Activated T-helper 1 cell treated with anti-CD3 and anti-CD28 coated beads, Interleukin-12 subunit alpha, Interleukin-12 subunit beta, Interleukin-2, Interleukin-4 antibody, amounts not matched to agents 30 ng/mL and 10 ng/mL and 1 ng/mL, durations not matched to agents 14 hours and 24 hours and 36 hours (primary cell): ENCODE data around the gene MGAT4B. TPM values are rescaled to one million over a fixed set of nuclear protein-coding genes. Genes with fewer than 3 reads are reported as not detected.
"Not testable (repeated sequence)": the region's sequence is repeated elsewhere in the genome, so short reads cannot be mapped to it uniquely, and the experiment has no call there.

ENCODE experiments used
- DNase-seq: peaks from one replicate; pipeline ENCODE4 v3.0.0; 2021; ENCODE audit warnings: low spot score
- H3K27ac Mint-ChIP-seq: one replicate; pipeline ENCODE4 v1.8.0; 2021; ENCODE audit warnings: mild to moderate bottlenecking, mixed read lengths
- H3K27me3 Mint-ChIP-seq: one replicate; pipeline ENCODE4 v1.8.0; 2022; ENCODE audit warnings: mild to moderate bottlenecking, moderate library complexity, mixed read lengths; ENCODE audit not compliant: insufficient read depth
- H3K36me3 Mint-ChIP-seq: one replicate; pipeline ENCODE4 v1.8.0; 2021; ENCODE audit warnings: low read depth, mixed read lengths
- H3K4me1 Mint-ChIP-seq: one replicate; pipeline ENCODE4 v1.8.0; 2021; ENCODE audit warnings: low read depth, mixed read lengths
- H3K4me3 Mint-ChIP-seq: one replicate; pipeline ENCODE4 v1.8.0; 2021; ENCODE audit warnings: mild to moderate bottlenecking, moderate library complexity, mixed read lengths
- H3K9me3 Mint-ChIP-seq: one replicate; pipeline ENCODE4 v1.8.0; 2021; ENCODE audit warnings: mixed read lengths
- intact Hi-C: fragments of 100-400 bp; cut with micrococcal nuclease; formaldehyde crosslinking; loops from one replicate; pipeline ENCODE4 v1.15.1; 2024
- total RNA-seq: library from RNA; stranded (reverse); gene quantifications from 2 replicates; pipeline ENCODE4 v1.2.3, GENCODE V29; 2022

The MGAT4B gene
- total RNA-seq, 1 donor from 2014 or later: 124 TPM

DNA sequence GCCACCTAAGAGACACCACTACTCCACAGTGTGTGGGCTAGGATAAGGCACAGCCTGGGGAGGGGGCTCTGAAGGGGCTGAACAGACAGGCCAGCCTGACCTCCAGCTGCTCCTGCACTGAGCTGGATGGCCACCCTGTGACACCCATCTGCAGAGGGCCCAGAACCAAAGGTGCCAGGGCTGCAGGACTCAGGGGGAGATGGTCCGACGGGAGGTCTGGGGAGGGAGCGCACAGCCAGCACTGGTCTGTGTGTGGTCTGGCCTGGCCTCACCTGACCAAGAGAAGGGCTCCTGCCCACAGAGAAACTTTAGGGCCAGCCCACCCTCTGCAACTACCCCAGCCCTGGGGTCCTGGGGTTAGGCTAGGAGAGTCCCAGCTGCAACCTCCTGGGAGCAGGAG lies 12.1 kb downstream of the MGAT4B start:
- Mint-ChIP-seq H3K4me1 (peaks cover 8% of the 10 kb centered on the region), H3K27ac (no peak overlapping the region), H3K9me3 (no peaks in the 10 kb centered on the region), H3K4me3 (peak overlapping the region; percentile 59), H3K36me3 (peaks cover 9% of the 10 kb centered on the region), H3K27me3 (no peaks in the 10 kb centered on the region)
- DNase-seq: no peak
- intact Hi-C loops: no loop called here

DNA sequence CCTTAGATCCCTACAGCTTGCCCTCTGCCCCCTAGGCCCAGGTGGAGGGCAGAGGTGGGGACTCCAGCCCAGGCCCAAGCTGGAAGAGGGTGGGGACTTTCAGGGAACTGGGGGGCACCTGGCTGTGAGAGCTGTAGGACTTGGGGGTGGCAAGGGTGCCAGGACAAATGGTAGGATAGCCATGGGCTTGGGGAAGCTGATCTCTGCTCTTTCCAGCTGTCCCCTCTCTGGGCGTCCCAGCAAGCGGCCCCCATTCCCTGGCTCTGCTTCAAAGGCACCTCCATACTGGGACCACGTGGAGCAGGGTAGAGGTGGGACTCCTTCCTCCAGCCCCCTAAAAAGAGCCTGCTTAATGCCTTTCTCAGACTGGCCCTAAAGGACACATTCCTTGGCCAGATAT lies 12.5 kb downstream of the MGAT4B start:
- Mint-ChIP-seq H3K4me1 (peaks cover 8% of the 10 kb centered on the region), H3K9me3 (no peaks in the 10 kb centered on the region), H3K27me3 (no peaks in the 10 kb centered on the region), H3K4me3 (peak overlapping the region; percentile 59), H3K36me3 (peaks cover 5% of the 10 kb centered on the region), H3K27ac (no peak overlapping the region)
- intact Hi-C loops: no loop called here
- DNase-seq: no peak

DNA sequence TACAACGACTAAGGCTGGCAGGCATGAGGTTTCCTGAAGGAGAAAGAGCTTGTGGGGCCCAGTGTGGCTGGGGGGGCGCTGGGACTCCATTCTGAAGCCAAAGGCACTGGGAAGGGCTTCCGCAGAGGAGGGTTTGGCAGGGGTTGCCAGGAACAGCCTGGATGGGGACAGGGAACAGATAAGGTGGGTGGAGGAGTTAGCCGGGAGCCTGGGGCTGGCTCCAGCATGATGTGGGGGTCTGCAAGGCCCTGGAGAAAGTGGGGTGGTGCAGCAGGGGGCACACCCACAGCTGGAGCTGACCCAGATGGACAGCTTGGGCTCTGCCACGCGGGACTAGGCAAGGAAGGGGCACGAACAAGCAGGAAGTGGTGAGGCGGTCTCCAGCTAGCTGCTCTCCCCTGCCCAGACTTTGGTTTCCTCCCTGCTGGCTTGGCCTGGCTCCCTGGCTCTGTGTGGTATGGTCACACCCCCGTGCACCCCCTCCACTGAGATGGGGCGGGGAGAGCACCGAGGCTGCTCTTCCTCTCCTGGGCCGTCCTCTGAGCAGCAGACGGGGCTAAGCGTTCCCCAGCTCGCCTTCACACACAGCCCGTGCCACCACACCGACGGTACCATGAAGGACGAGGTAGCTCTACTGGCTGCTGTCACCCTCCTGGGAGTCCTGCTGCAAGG lies 13.1 kb downstream of the MGAT4B start, which contains the start of gene LTC4S:
LTC4S (plus strand) TSS at position 519 of the 672 bp plus-strand sequence; CDS start at position 614, 95 bp downstream.
- Mint-ChIP-seq H3K27ac (no peak within 1 kb of the TSS), H3K4me1 (peaks cover 8% of the 10 kb centered on the region), H3K9me3 (no peaks in the 10 kb centered on the region), H3K27me3 (no peaks in the 10 kb centered on the region), H3K4me3 (peak within 1 kb of the TSS; percentile 59), H3K36me3 (peaks cover 4% of the 10 kb centered on the region)
- intact Hi-C loops: no loop called here
- no peak for DNase-seq

DNA sequence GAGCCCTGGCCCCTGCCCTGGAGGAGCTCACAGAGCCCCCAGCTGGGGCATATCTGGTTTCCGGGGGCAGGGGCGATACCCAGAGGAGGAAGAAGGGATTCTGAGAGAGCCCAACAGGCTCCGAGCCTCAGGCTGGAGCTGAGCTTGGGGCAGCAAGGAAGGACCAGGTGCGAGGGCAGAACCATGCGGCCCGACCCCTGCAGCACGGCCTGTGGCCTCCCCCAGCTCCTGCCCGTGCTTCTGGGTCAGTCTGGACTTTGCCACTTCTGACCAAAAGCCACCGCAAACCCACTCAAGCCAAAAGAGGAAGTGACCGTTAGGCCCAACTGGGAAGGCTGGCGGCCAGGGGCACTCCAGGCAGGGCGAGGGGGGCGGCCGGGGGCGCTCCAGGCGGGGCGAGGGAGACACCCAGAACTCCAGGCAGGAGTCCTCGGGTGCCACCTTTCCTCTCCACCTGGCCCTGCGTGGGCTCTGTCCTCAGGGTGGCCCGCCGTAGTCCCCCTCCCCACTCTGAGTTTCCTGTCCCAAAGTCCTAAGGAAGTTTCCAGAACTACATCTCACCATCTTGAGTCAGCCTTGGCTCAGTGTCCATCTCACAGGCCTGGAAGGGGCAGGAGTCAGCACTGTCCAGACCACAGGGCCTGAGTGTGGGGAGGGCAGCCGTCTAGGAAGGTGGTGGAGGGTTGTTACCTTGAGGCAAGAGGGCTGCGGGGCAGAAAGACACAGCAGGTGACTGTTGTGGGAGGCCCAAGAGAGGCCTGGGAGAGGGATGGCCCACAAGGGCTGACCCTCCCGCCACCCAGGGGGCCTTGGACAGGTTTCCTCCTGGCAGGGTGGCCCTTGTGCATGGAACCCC lies 13.8 kb downstream of the MGAT4B start:
- peak overlapping the region; percentile 45 for H3K4me3 Mint-ChIP-seq
- no peak for DNase-seq
- H3K9me3 Mint-ChIP-seq: no peaks in the 10 kb centered on the region
- H3K4me1 Mint-ChIP-seq: peaks cover 8% of the 10 kb centered on the region
- intact Hi-C loops: no loop called here
- H3K27me3 Mint-ChIP-seq: no peaks in the 10 kb centered on the region
- H3K36me3 Mint-ChIP-seq: peaks cover 4% of the 10 kb centered on the region
- H3K27ac Mint-ChIP-seq: no peak overlapping the region

DNA sequence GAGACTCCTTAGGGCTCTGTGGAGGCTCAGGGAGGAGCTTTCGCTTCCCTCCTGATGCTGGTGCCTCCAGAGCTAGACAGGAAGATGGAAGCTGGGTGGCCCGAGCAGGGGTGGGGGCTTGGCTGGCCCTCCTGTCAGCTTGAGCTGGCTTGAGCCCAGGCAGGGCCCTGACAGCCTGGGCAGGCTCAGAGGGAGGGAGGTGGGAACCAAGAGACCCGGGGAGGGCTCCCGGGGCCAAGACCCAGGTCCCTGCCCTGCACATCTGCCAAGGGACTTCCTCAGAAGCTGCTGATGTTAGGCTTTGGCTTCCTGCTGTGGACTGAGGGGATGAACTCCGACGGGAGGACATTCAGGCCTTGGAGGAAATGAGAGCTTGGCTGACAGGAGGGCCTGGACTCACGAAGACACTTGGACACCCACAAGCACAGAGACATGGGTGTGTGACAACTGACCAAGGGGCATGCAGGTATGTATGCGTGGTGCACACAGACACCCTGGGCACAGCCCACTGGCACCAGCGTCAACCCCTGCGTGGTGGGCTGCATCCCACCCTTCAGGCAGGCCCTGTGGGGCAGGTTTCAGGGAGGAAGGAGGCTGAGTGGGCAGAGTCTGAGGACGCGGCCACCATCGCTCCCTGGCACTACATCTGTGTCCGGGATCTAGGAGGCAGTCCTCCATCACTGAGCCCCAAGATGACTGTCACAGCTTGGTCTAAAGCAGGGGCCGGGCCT lies 14.6 kb downstream of the MGAT4B start:
- intact Hi-C loops: no loop called here
- peaks cover 4% of the 10 kb centered on the region for H3K36me3 Mint-ChIP-seq
- no peaks in the 10 kb centered on the region for H3K9me3 Mint-ChIP-seq
- no peak overlapping the region for H3K4me3 Mint-ChIP-seq
- no peaks in the 10 kb centered on the region for H3K27me3 Mint-ChIP-seq
- no peak overlapping the region for H3K27ac Mint-ChIP-seq
- no peak for DNase-seq
- peaks cover 8% of the 10 kb centered on the region for H3K4me1 Mint-ChIP-seq

DNA sequence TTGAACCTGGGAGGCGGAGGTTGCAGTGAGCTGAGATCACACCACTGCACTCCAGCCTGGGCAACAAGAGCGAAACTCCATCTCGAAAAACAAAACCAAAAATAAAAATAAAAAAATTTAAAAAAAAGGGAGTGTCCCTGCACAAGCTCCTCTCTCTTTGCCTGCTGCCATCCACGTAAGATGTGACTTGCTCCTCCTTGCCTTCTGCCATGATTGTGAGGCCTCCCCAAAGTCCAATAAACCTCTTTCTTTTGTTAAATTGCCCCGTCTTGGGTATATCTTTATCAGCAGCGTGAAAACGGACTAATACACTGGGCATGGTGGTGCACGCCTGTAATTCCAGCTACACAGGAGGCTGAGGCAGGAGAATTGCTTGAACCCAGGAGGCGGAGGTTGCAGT lies 17.4 kb downstream of the MGAT4B start:
- H3K36me3 Mint-ChIP-seq, H3K4me1 Mint-ChIP-seq, intact Hi-C loops, H3K4me3 Mint-ChIP-seq, H3K27me3 Mint-ChIP-seq, DNase-seq, H3K27ac Mint-ChIP-seq, H3K9me3 Mint-ChIP-seq: not testable (repeated sequence)

DNA sequence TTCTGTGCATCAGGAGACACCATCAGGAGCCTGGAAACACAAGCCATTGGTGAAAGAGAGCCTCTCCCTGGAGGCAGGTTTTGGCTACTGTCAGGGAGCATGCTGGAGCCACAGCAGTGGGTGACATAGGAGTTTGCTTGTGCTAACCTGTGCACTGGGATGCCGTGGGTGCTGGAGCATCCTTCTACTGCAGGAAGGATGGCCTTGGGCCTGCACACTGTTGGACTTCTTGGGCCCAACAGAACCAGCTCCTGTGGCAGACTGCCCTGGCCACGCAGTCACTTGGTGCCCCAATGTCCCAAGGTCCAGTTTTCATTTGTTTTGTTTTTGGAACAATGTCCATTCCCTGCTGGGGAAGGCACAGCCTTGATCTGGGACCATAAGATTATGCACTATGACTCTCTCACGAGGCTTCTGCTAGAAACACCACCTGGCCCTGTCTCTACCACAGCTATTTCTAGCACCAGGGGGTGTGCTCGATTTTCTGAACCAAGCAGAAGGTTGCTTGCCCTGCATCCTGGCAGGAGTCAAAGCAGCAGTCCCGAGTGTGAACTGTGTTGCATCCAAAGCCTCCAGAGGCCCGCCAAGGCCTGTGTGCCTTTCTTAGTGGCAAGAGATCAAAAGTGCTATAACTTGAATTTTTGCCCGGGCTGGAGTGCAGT lies 18.3 kb downstream of the MGAT4B start:
- Mint-ChIP-seq H3K4me1 (peaks cover under 1% of the 10 kb centered on the region), H3K27ac (no peak overlapping the region), H3K27me3 (no peaks in the 10 kb centered on the region), H3K4me3 (no peak overlapping the region), H3K9me3 (no peaks in the 10 kb centered on the region), H3K36me3 (no peaks in the 10 kb centered on the region)
- no peak for DNase-seq
- intact Hi-C loops: no loop called here

DNA sequence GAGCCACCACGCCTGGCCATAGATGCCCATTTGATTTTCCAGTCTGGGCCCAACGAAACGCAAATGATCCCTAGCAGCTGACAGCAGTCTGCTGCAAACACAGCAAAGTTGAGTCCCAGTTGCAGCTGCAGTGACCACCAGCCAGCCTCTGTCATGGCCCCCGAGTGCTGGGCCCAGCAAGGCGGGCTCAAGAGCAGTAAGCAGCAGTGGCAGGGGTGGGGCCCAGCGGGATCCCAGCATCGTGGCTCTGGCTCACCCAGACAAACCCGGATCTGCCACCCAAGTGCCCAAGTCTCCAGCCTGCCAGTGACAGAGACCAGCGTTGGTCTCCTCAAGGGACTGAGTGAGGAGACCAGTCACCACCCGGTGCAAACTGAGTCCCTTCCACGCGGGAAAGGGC lies 19.8 kb downstream of the MGAT4B start:
- intact Hi-C loops: no loop called here
- Mint-ChIP-seq H3K36me3 (no peaks in the 10 kb centered on the region), H3K4me1 (no peaks in the 10 kb centered on the region), H3K27ac (no peak overlapping the region), H3K9me3 (no peaks in the 10 kb centered on the region), H3K27me3 (no peaks in the 10 kb centered on the region), H3K4me3 (no peak overlapping the region)
- no peak for DNase-seq

DNA sequence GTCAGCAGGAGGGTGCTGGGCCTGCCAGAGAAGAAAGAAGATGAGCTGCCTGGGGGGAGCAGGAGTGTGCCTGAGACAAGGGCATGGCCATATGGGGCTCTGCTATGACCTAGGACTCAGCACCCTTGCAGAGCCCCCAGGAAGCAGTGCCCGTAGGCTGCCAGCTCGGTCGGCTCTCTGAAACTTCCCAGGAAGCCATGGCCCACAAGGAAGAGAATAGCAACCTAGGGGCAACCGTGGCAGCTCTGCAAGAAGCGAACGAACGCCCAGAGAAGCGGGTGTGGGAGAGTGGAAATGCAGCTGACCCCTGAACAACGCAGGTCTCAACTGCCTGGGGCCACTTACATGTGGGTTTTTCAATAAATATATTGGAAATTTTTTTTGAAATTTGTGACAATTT lies 23.5 kb downstream of the MGAT4B start:
- H3K36me3 Mint-ChIP-seq: peaks cover 11% of the 10 kb centered on the region
- H3K27ac Mint-ChIP-seq: no peak overlapping the region
- intact Hi-C loops: no loop called here
- H3K4me3 Mint-ChIP-seq: no peak overlapping the region
- no peaks in the 10 kb centered on the region for H3K27me3 Mint-ChIP-seq
- DNase-seq: no peak
- no peaks in the 10 kb centered on the region for H3K4me1 Mint-ChIP-seq
- H3K9me3 Mint-ChIP-seq: no peaks in the 10 kb centered on the region

DNA sequence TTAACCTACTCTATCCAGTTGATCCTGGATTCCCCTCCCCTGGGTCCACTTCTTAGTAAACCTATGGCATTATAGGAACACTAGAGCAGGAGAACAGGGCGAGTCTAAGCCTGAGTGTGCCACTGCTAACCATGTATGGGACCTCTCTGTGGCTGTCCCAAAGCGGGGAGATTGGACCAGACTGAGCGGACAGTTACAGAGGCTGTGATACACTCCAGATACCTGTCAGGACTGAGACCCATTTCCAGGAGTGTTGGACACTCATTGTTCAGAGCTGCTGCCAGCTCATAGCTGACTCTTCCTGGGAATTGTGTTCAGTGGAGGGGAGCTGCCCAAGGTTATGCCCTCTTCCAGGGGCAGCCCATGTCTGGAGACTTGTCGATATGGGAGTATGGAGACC lies 24.8 kb downstream of the MGAT4B start:
- Mint-ChIP-seq H3K4me1 (no peaks in the 10 kb centered on the region), H3K36me3 (peaks cover 17% of the 10 kb centered on the region), H3K4me3 (no peak overlapping the region), H3K27me3 (no peaks in the 10 kb centered on the region), H3K9me3 (no peaks in the 10 kb centered on the region), H3K27ac (no peak overlapping the region)
- no peak for DNase-seq
- intact Hi-C loops: no loop called here

GRCh38 chr5:179780362-179780761 lies 26.3 kb downstream of the MGAT4B start:
- no peak for DNase-seq
- no peaks in the 10 kb centered on the region for H3K4me1 Mint-ChIP-seq
- H3K27me3 Mint-ChIP-seq: no peaks in the 10 kb centered on the region
- peaks cover 19% of the 10 kb centered on the region for H3K36me3 Mint-ChIP-seq
- H3K27ac Mint-ChIP-seq: no peak overlapping the region
- intact Hi-C loops: no loop called here
- no peak overlapping the region for H3K4me3 Mint-ChIP-seq
- no peaks in the 10 kb centered on the region for H3K9me3 Mint-ChIP-seq

DNA sequence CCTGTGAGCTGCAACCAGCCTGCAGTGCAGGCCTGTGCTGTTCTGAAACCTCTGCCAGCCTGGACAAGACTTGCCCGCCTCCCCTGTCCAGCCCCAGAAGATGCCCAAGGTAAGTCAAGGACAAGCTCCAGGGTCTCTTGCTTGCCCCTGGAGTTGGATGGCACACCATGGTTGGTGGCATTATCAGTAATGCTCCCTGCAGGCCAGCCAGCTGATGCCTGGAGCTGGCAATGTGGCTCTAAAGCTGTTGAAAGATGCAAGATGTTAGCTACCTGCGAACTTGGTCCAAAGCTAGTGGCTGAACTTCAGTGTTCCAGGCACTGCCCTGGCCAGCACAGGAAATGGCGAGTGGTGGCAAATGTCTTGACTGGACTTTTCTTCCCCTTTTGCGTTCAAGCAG lies 26.8 kb downstream of the MGAT4B start:
- Mint-ChIP-seq H3K27me3 (no peaks in the 10 kb centered on the region), H3K4me1 (no peaks in the 10 kb centered on the region), H3K36me3 (peaks cover 19% of the 10 kb centered on the region), H3K9me3 (no peaks in the 10 kb centered on the region), H3K4me3 (no peak overlapping the region), H3K27ac (no peak overlapping the region)
- no peak for DNase-seq
- intact Hi-C loops: no loop called here
